GM12872 (cell line): ENCODE data around the gene EPHB1.
A peak's percentile ranks its signal among the peaks of the same experiment; 100 is the strongest.

ENCODE experiments used
- TF ChIP-seq, protein P1 (sequence below): IDR thresholded peaks from 3 replicates; pipeline ENCODE4 v1.5.1; 2011; ENCODE audit warnings: low read depth, mild to moderate bottlenecking, low read length, moderate library complexity; ENCODE audit not compliant: insufficient read depth

The EPHB1 gene

DNA sequence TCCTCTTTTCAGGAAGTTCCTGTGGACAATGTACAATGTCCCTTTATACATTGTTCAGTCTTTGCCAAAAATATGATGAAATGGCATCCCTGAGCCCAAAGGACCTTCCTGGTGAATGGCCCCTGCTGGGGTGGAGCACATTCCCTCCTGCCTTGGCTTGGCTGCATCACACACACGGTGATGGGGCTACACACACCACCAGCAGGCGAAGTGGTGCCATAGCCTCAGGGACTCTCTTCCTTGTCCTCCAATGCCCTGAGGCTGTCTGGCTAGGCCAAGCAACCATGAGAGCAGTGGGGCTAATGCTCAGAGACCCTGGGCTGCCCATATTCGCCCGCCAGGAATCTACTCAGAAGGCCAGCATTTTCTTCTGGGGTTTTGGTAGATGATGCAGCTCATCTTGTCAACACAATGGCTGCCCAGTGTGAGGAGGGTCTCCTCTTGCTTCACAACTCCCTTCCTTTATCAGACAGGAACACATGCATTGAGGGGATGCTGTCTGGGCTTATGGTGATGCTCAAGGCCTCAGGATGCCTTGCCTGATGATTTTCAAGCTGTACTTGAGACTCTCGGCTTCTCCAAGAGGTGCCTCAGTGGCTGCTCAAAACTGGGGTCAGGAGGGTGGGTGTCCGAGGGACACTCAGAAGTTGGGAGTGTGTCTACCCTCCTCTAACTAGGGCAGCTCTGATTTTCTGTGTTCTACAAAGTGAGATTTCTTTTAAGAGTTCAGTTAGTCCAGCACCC is 40.9 kb upstream of the EPHB1 start:
- TF ChIP-seq, protein P1, sequence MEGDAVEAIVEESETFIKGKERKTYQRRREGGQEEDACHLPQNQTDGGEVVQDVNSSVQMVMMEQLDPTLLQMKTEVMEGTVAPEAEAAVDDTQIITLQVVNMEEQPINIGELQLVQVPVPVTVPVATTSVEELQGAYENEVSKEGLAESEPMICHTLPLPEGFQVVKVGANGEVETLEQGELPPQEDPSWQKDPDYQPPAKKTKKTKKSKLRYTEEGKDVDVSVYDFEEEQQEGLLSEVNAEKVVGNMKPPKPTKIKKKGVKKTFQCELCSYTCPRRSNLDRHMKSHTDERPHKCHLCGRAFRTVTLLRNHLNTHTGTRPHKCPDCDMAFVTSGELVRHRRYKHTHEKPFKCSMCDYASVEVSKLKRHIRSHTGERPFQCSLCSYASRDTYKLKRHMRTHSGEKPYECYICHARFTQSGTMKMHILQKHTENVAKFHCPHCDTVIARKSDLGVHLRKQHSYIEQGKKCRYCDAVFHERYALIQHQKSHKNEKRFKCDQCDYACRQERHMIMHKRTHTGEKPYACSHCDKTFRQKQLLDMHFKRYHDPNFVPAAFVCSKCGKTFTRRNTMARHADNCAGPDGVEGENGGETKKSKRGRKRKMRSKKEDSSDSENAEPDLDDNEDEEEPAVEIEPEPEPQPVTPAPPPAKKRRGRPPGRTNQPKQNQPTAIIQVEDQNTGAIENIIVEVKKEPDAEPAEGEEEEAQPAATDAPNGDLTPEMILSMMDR, result no peak

DNA sequence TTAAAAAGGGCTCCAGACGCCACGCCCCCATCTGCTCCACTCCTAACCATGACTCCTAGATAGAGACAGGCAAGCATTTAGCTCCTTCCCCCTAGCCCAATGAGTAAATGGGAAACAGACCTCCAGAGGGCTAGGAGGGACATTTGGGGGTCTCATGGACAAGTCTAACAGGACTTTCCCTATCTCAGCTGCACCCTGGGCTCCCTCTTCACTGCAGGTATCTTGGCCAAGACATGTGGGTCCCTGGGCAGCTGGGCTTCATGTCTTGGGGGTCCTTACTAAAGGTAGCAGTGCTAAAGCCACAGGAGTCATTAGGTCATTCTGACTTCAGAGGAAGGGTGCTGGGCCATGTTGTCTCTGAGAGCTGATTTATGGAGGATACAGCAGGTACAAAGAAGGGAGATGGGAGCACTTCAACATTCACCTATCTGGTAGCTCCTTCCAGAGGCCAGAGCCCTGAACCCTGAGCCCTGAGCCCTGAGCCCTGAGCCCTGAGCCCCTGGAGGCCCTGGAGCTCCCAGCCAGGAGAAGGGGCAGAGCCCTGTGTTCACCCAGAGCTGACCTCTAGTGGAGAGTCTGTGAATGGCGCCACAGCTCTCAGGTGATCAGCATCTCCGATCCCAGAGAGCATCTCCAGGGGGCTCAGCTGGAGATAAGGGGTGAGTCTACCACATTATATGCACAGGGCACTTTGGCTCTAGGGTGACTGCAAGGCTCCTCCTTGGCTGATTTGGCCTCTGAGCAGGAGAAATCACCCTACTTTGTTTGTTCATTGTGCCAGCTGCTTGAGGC is 40.1 kb upstream of the EPHB1 start:
- TF ChIP-seq, protein P1, result peak; percentile 88

DNA sequence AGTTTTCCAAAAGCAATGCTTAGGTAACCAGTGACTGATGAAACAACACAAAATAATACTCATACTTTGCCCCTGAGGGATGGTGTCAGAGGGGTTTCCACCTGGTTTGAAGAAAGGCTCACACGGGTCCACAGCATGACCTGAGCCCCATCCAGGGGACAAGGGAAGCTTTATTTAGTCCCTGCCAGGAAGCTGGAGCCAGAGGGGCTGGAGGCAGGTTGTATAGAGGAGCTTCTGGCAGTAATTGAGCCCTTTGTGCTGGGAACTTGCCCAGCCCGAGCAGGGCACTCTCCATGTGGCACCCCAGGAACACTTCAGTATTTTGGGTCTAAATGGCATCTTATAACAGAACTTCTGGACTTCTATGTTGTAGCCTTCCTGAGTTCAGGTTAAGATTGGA is 39.2 kb upstream of the EPHB1 start:
- TF ChIP-seq, protein P1, result no peak

DNA sequence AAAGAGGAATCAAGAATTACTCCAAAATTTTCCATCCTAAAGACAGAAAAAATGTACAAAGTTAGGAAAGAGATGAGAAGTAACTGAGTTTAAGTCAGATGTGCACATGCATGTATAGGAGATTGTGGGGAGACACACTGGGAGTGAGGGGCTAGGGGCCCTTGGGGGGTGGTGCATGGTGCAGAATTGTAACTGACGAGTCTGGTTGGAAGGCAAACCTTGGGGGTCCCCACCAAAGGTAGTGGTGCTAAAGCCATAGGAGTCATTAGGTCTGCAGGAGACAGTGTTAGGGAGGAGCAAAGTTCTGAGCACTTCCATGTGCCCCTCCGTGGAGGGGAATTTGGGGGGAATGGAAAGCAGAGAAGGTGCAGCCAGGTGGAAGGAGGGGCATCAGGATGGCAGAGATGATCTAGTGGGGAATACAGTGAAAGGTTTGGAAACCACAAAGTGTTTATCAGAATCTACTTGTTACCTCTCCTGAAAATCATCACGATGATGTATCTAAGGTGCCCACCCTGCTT is 37.5 kb upstream of the EPHB1 start:
- TF ChIP-seq, protein P1, result no peak

DNA sequence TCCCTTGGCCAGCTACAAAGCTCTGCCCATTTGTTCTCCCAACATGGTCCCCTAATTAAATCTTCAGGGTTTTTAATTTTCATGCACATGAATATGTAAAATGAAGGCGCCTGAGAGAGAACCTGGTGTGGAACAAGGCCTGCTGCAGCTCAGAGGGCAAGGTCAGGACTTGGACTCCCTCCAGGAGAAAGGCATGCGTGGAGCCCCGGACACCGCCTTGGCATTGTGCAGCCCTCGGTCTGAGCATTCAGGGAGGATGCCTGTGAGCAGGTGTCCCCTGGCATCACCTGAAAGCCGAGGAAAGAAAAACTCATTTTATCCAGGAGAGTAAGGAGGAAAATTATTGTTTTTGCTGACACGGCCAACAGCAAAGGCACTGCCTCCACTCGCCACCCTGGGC is 33.8 kb upstream of the EPHB1 start:
- TF ChIP-seq, protein P1, result no peak

DNA sequence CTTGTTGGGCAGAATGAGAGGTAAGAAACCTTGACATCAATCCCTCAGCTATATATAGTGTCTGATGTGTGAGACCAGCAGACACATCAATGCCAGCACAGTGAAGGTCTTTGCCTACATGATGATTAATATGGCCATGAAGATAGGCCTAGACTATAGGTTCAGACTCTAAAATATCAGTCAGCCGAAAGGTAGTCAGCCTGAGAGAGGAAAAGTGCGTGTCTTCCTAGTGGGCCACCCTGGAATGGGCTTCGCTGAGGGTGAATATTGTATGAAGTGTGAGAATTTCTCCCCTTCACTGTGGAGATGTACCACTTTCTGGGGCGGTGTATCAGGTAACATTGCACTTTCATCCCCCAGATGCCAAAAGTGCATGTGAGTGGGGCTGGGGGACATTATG is 33.0 kb upstream of the EPHB1 start:
- TF ChIP-seq, protein P1, result no peak

DNA sequence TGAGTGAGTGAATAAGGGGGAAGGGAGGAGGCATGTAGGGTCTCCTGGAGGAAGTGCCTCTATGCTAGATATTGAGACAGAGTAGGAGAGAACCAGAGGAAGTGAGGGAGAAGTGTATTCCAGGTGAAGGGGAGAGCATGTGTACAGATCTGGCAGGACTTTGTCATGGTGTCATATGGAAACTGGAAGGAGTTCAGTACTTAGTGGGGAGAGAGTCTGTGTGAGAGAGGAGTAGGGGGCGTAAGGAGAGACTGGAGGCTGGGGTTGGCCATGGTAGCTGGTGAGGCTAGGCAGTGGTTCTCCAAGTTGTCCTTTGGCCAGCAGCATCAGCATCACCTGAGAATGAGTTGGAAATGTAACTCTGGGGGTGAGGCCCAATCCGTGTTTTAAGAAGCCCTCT is 29.6 kb upstream of the EPHB1 start:
- TF ChIP-seq, protein P1, result no peak
